Subcutaneous adipose tissue (tissue), 4 donors: ENCODE results near the gene SLC12A5. TPM values are rescaled to one million over a fixed set of nuclear protein-coding genes. Genes with fewer than 3 reads are reported as not detected.

Source experiments
- CTCF ChIP-seq: fragments of 450-650 bp; IDR thresholded peaks from one replicate; pipeline ENCODE4 v1.5.1; 2016; ENCODE audit warnings: low read depth, mild to moderate bottlenecking, control low read depth, antibody characterized with exemption, moderate library complexity
- total RNA-seq, 4 donors: library from RNA; depleted of rRNA; stranded (reverse); fragments of >200 nt; gene quantifications; one replicate each; pipeline ENCODE4 v1.1.0, GENCODE V29; 2016

The SLC12A5 gene
- total RNA-seq, 4 donors from 2014 or later: not detected

- TF ChIP-seq CTCF: no peak
These were observed 15.9 kb downstream of the SLC12A5 start for GRCh38 chr20:46044896-46045295.

GRCh38 chr20:46046588-46047310 is 17.7 kb downstream of the SLC12A5 start:
- TF ChIP-seq CTCF: no peak

- TF ChIP-seq CTCF: no peak
These were observed 18.8 kb downstream of the SLC12A5 start for GRCh38 chr20:46047821-46048220.

- no peak for TF ChIP-seq CTCF
These were observed 20.2 kb downstream of the SLC12A5 start for GRCh38 chr20:46049190-46049589.

GRCh38 chr20:46049815-46050214 is 20.8 kb downstream of the SLC12A5 start:
- no peak for TF ChIP-seq CTCF

- TF ChIP-seq CTCF: no peak
These were observed 21.4 kb downstream of the SLC12A5 start for GRCh38 chr20:46050444-46050843.

GRCh38 chr20:46050885-46051284 is 21.9 kb downstream of the SLC12A5 start:
- no peak for TF ChIP-seq CTCF
